GM23248 (cell line): ENCODE data around the gene FAM210B.

ENCODE experiments used
- EZH2 ChIP-seq: fragments of 200-600 bp; sonication (generic); IDR thresholded peaks from 2 replicates; pipeline ENCODE4 v1.6.1; 2018; ENCODE audit warnings: antibody characterized with exemption, mild to moderate bottlenecking; ENCODE audit not compliant: insufficient read depth, poor library complexity, severe bottlenecking
- EZH2phosphoT487 ChIP-seq: fragments of 200-600 bp; sonication (generic); IDR thresholded peaks from 2 replicates; pipeline ENCODE4 v1.6.1; 2018; ENCODE audit warnings: antibody characterized with exemption, moderate library complexity, mild to moderate bottlenecking, low read depth; ENCODE audit not compliant: insufficient read depth

DNA sequence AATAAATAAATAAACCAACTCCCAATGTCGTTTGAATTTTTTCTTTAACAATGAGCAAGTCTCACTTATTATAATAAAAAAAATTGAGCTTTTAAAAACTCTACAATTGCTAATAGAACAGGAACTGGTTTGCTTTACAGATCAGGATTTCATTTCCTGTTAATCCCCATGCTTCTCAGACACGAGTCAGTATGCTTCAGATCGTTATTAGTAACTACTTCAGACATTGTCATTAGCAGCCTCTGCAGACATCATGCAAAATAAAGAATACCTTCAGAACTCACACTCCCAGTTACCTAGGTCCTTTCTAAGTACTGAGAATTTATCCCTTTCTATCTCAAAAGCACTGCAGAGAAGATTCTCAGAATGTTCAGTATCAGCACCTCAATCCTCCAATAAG, 10.0 kb upstream of the FAM210B start:
- no peak for TF ChIP-seq EZH2
- no peak for TF ChIP-seq EZH2phosphoT487
